HG02981 (cell line): ENCODE measurements around the gene MYCN.
"Not testable (repeated sequence)": the region's sequence is repeated elsewhere in the genome, so short reads cannot be mapped to it uniquely, and the experiment has no call there.

Source experiments
- ATAC-seq: cut with Tn5 transposase; IDR thresholded peaks from one replicate; pipeline ENCODE4 v1.9.1; 2021; ENCODE audit warnings: mild to moderate bottlenecking, moderate library complexity; ENCODE audit not compliant: unreplicated experiment

Gene MYCN

GRCh38 chr2:15942711-15943345 lies 2.5 kb downstream of the MYCN start:
- no peak for ATAC-seq

GRCh38 chr2:15943378-15944280 lies 3.3 kb downstream of the MYCN start:
- no peak for ATAC-seq

GRCh38 chr2:15944325-15945017 lies 4.1 kb downstream of the MYCN start:
- no peak for ATAC-seq

GRCh38 chr2:15945909-15946705 lies 5.8 kb downstream of the MYCN start:
- no peak for ATAC-seq

- ATAC-seq: no peak
Measured at GRCh38 chr2:15946983-15947382, 6.6 kb downstream of the MYCN start.

- ATAC-seq: no peak
Measured at GRCh38 chr2:15947431-15947830, 7.1 kb downstream of the MYCN start.

DNA sequence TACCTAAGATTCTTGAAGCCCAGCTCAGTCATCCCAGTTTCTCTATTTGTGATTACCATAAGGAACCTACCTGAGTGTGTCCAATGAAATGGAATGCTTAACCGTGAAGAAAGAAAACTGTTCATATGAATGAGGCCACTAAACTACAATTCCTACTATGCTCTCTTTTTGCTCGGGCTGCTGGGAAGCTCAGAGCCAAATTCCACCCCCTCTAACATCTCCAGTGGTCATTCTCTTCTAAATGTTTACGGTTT lies 8.3 kb downstream of the MYCN start:
- ATAC-seq: no peak

- no peak for ATAC-seq
Measured at GRCh38 chr2:15949126-15949525, 8.8 kb downstream of the MYCN start.

DNA sequence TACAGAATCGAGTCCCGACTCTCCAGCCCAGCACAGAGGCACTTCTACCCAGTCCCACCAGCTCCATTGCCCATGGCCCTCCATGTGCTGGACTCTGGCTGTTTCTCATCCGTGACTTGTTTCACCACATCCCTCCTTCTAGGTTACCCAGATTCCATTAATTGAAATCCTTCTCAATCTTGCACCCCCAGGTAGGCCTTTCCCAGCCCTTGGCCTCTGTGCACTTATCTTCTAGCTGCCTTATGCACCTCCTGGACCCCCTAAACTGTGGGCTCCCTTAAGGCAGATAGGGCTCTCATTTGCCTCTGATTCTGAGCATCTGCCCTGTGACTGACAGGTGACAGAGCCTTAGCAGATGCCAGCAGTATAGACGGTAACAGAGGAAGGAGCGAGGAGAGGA lies 9.2 kb downstream of the MYCN start:
- no peak for ATAC-seq

- no peak for ATAC-seq
Measured at GRCh38 chr2:15950088-15950952, 10.0 kb downstream of the MYCN start.

DNA sequence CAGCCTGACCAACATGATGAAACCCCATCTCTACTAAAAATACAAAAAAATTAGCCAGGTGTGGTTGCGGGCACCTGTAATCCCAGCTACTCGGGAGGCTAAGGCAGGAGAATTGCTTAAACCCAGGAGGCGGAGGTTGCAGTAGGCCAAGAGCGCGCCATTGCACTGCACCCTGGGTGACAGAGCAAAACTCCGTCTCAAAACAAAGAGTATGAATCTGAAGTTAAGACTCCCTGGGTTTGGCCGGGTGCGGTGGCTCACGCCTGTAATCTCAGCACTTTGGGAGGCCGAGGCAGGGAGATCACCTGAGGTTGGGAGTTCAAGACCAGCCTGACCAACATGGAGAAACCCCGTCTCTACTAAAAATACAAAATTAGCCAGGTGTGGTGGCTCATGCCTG lies 11.6 kb downstream of the MYCN start:
- not testable (repeated sequence) for ATAC-seq

- ATAC-seq: no peak
Measured at GRCh38 chr2:15952451-15953146, 12.2 kb downstream of the MYCN start.

DNA sequence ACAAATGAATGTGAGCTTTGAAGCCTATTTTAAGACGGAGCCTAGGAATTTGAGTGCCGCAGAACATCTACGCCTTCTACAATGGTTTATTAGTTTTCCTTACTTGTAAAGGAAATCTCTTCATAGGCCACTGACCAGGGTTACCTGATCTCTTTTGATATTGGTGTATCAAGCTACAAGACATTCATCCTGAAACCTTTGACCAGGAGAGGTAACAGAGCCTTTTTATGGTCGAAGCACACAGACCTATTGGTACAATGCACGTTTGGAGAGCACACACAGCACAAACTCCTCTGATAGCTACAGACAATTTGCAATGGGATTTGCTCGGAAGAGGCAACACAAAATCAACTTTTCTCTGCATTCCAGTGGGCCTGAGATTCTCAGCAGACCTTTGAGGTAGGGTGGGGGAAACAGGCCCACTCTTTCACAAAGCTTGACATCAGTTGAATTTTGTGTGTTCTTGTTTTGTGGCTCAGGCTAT lies 12.8 kb downstream of the MYCN start:
- ATAC-seq: no peak

- ATAC-seq: no peak
Measured at GRCh38 chr2:15953891-15954680, 13.7 kb downstream of the MYCN start.

DNA sequence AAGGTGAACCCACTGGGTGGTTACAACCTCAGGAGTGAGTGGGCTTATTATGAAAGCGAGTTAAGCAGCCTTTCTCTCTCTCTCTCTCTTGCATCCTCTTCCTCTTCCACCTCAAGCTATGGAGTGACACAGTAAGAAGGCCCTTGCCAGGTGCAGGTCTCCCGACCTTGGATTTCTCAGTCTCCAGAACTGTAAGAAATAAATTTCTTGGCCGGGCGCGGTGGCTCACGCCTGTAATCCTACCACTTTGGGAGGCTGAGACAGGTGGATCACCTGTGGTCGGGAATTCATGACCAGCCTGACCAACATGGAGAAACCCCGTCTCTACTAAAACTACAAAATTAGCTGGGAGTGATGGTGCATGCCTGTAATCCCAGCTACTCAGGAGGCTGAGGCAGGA lies 14.4 kb downstream of the MYCN start:
- ATAC-seq: no peak

DNA sequence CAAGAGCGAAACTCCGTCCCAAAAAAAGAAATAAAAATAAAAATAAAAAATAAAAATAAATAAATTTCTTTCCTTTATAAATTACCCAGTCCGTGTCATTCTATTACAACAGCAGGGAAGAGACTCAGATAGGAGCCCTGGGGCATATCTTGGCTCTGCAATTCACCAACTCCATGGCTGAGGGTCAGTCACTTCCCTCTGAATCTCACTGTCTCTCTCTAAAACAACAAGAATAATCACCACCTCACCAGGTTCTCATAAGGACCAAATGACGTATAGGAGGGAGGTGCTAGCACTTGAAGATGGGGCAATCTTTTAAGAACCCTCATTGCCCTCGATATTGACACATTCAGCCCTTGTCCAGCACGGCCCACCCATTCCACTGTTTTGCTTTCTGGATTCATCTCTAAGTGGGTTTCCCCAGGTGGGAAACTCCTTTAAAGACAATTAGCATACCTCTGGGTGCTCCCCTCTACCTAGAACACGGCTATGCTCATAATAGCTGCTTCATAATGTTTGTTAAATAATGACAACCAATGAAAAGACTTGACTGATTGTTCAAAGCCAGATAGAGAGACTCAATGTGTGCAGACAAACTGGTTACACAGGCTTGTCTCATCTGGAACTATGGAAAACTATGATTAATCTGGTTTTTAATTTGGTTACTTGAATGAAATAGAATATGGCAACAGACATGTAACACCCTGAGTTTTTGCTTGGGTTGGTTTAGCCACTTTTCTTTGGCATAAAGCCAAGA lies 15.1 kb downstream of the MYCN start:
- no peak for ATAC-seq

DNA sequence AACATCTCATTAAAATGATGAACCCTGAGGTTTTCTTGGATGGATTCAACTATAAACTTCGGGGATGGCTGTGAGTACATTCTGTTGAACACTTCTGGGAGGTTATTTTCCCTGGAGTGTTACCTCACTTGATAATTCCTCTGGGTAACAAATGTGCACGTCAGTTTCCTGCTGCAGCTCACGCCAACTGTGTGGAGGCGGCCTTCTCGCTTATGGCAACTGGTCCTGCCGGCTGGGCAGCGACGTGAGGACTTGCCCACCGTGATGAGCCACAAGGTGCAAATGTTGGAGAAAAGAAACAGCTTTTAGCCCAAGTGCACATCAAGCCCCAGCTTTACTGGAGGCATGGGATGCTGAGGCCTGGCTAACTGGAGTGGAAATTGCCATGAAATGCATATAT lies 15.9 kb downstream of the MYCN start:
- ATAC-seq: no peak
